Body of pancreas (tissue), 4 donors: Measurements from ENCODE around the gene CLDN14. TPM values are rescaled to one million over a fixed set of nuclear protein-coding genes. Genes with fewer than 3 reads are reported as not detected.

Experiments used
- ATAC-seq: fragments of 150-250 bp; one replicate; pipeline ENCODE4 v1.9.1; 2016
- DNase-seq, 4 donors: peaks; one replicate each; pipeline ENCODE4 v3.0.0-alpha.2; 2019
- H3K27ac ChIP-seq, 4 donors: fragments of 200-600 bp; sonication (generic); 1 replicate in 3 of 4; 2 replicates in 1 of 4; pipeline versions ENCODE4 v1.5.1 to v1.6.1; 2016 to 2019; ENCODE audit warnings: mild to moderate bottlenecking in 1 of 4, mixed read lengths in 1 of 4, moderate library complexity in 1 of 4
- H3K27me3 ChIP-seq, 2 donors: fragments of 200-600 bp; sonication (generic); one replicate each; pipeline ENCODE4 v1.6.0; 2016; ENCODE audit warnings: mild to moderate bottlenecking in 1 of 2
- H3K36me3 ChIP-seq, 2 donors: fragments of 200-600 bp; sonication (generic); replicated peaks in 1 of 2; 2 replicates each; pipeline ENCODE4 v1.5.1; 2016; ENCODE audit warnings: low read depth in 2 of 2; ENCODE audit not compliant: insufficient read depth in 1 of 2
- H3K4me1 ChIP-seq: fragments of 200-600 bp; sonication (generic); one replicate; pipeline ENCODE4 v1.6.0; 2016
- H3K4me3 ChIP-seq, 2 donors: fragments of 200-600 bp; sonication (generic); 1 replicate in 1 of 2; 2 replicates in 1 of 2; pipeline ENCODE4 v1.5.1; 2016 to 2019
- H3K9me3 ChIP-seq, 3 donors: fragments of 200-600 bp; sonication (generic); 1 replicate in 2 of 3; 2 replicates in 1 of 3; pipeline ENCODE4 v1.5.1; 2016
- CTCF ChIP-seq, 7 experiments: fragments of 450-650 bp in 4 of 7; fragments of 200-600 bp in 3 of 7; sonication (generic) in 3 of 7; IDR thresholded peaks; one replicate each; pipeline ENCODE4 v1.5.1; 2016 to 2019; ENCODE audit warnings: antibody characterized with exemption in 7 of 7
- POLR2A ChIP-seq, 3 donors: fragments of 450-650 bp; IDR thresholded peaks; one replicate each; pipeline ENCODE4 v1.6.1; 2016; ENCODE audit warnings: antibody characterized with exemption in 3 of 3, mild to moderate bottlenecking in 2 of 3
- WGBS, 2 donors: methylation state at CpG; one replicate each; pipeline ENCODE4 v1.1.5; 2017; 5-methylcytosine and 5-hydroxymethylcytosine counted together
- intact Hi-C: fragments of 100-400 bp; cut with DNase I; formaldehyde crosslinking; loops from one replicate; pipeline ENCODE4 v1.15.1; 2023
- total RNA-seq, 2 donors: library from RNA; depleted of rRNA; stranded (reverse); fragments of >200 nt; gene quantifications; one replicate each; pipeline ENCODE4 v1.1.0, GENCODE V29; 2016

CLDN14 gene
- total RNA-seq, 2 donors from 2014 or later, result 0.26 TPM; not detected in 1

DNA sequence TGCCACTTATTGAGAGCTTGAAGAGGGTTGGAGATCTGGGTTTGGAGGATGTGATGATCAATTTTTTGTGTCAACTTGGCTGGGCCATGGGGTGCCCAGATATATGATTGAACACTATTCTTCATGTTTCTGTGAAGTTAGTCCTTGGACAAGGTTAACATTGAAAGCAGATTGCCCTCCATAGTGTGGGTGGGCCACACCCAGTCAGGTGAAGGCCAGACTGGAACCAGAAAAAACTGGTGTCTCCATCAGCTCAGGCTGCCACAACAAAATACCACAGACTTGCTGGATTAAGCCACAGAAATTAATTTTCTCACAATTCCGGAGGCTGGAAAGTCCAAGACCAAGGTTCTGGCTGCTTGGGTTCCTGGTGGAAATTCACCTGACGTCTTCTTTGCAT, 7.5 kb downstream of the CLDN14 start:
- DNase-seq (no peak), ATAC-seq (no peak)
- no peak for TF ChIP-seq POLR2A (IDR thresholded peaks at IDR 0.05)
- TF ChIP-seq CTCF (IDR thresholded peaks at IDR 0.05), result no peak
- no peaks in the 10 kb centered on the region for H3K9me3 ChIP-seq
- WGBS, 2 donors, result 95% methylated on average over 2 of the region's 2 CpGs
- H3K4me3 ChIP-seq, result no peak overlapping the region
- no peak overlapping the region for H3K27ac ChIP-seq
- no peaks in the 10 kb centered on the region for H3K4me1 ChIP-seq
- intact Hi-C loops, result no loop called here
- no peaks in the 10 kb centered on the region for H3K36me3 ChIP-seq
- no peaks in the 10 kb centered on the region for H3K27me3 ChIP-seq

GRCh38 chr21:36471254-36471723, 8.6 kb downstream of the CLDN14 start:
- intact Hi-C loops, result no loop called here
- H3K4me1 ChIP-seq, result no peaks in the 10 kb centered on the region

GRCh38 chr21:36470294-36470693, 9.6 kb downstream of the CLDN14 start:
- no peaks in the 10 kb centered on the region for H3K36me3 ChIP-seq
- intact Hi-C loops, result no loop called here
- TF ChIP-seq CTCF (IDR thresholded peaks at IDR 0.05), result no peak
- no peak for TF ChIP-seq POLR2A (IDR thresholded peaks at IDR 0.05)
- H3K27me3 ChIP-seq, result no peaks in the 10 kb centered on the region
- no peaks in the 10 kb centered on the region for H3K9me3 ChIP-seq
- 83 to 84% methylated on average over 10 of the region's 10 CpGs for WGBS, 2 donors
- H3K4me3 ChIP-seq, result no peak overlapping the region
- H3K4me1 ChIP-seq, result no peaks in the 10 kb centered on the region
- no peak overlapping the region for H3K27ac ChIP-seq
- DNase-seq (no peak), ATAC-seq (no peak)

More at GRCh38 chr21:36471254-36471723, 8.6 kb downstream of the CLDN14 start:
- ATAC-seq (no peak), DNase-seq (no peak)
- Histone ChIP-seq H3K4me3 (no peak overlapping the region), H3K36me3 (no peaks in the 10 kb centered on the region), H3K9me3 (no peaks in the 10 kb centered on the region), H3K27ac (no peak overlapping the region), H3K27me3 (no peaks in the 10 kb centered on the region)
- 86 to 89% methylated on average over 1 of the region's 1 CpG for WGBS, 2 donors
- TF ChIP-seq POLR2A (IDR thresholded peaks at IDR 0.05), result no peak
- TF ChIP-seq CTCF (IDR thresholded peaks at IDR 0.05), result no peak

- Histone ChIP-seq H3K9me3 (no peaks in the 10 kb centered on the region), H3K27ac (no peak overlapping the region), H3K4me1 (peaks cover 13% of the 10 kb centered on the region), H3K27me3 (no peaks in the 10 kb centered on the region), H3K4me3 (no peak overlapping the region), H3K36me3 (no peaks in the 10 kb centered on the region)
- intact Hi-C loops, result no loop called here
- WGBS, 2 donors, result 78 to 81% methylated on average over 8 of the region's 8 CpGs
- ATAC-seq, result no peak
- no peak for DNase-seq
- no peak for TF ChIP-seq CTCF (IDR thresholded peaks at IDR 0.05)
- TF ChIP-seq POLR2A (IDR thresholded peaks at IDR 0.05), result no peak
Observed at GRCh38 chr21:36466061-36466511, 13.8 kb downstream of the CLDN14 start.

GRCh38 chr21:36465478-36465877, 14.4 kb downstream of the CLDN14 start:
- TF ChIP-seq CTCF (IDR thresholded peaks at IDR 0.05) (no peak), POLR2A (IDR thresholded peaks at IDR 0.05) (no peak)
- ATAC-seq (no peak), DNase-seq (no peak)
- H3K9me3 ChIP-seq, result no peaks in the 10 kb centered on the region
- no peak overlapping the region for H3K27ac ChIP-seq
- intact Hi-C loops, result no loop called here
- peaks cover 16% of the 10 kb centered on the region for H3K4me1 ChIP-seq
- no peaks in the 10 kb centered on the region for H3K27me3 ChIP-seq
- 58 to 68% methylated on average over 8 of the region's 8 CpGs for WGBS, 2 donors
- H3K36me3 ChIP-seq, result no peaks in the 10 kb centered on the region
- no peak overlapping the region for H3K4me3 ChIP-seq
